GM10847 (cell line): ENCODE results near the gene SEPTIN8.

Experiments
- POLR2A ChIP-seq: IDR thresholded peaks from 2 replicates; pipeline ENCODE4 v1.6.1; 2011; ENCODE audit not compliant: insufficient read length; ENCODE audit errors: extremely low read depth

The SEPTIN8 gene

GRCh38 chr5:132815454-132815853 is 38.4 kb upstream of the SEPTIN8 start:
- no peak for TF ChIP-seq POLR2A

GRCh38 chr5:132814503-132815294 is 37.7 kb upstream of the SEPTIN8 start:
- TF ChIP-seq POLR2A = no peak

GRCh38 chr5:132813599-132814502 is 36.8 kb upstream of the SEPTIN8 start:
- no peak for TF ChIP-seq POLR2A

GRCh38 chr5:132812781-132813598 is 36.0 kb upstream of the SEPTIN8 start, which contains the start of gene SOWAHA:
Gene SOWAHA (plus strand): TSS chr5:132813302. CDS start chr5:132813622, 320 bp downstream.
- TF ChIP-seq POLR2A = no peak

- TF ChIP-seq POLR2A = no peak
These were observed 35.2 kb upstream of the SEPTIN8 start for GRCh38 chr5:132812123-132812765.

GRCh38 chr5:132810605-132811004 is 33.6 kb upstream of the SEPTIN8 start:
- no peak for TF ChIP-seq POLR2A

GRCh38 chr5:132808866-132809265 is 31.8 kb upstream of the SEPTIN8 start:
- TF ChIP-seq POLR2A = no peak

GRCh38 chr5:132808448-132808847 is 31.4 kb upstream of the SEPTIN8 start:
- no peak for TF ChIP-seq POLR2A

GRCh38 chr5:132807163-132807838 is 30.3 kb upstream of the SEPTIN8 start:
- TF ChIP-seq POLR2A = no peak

- no peak for TF ChIP-seq POLR2A
These were observed 25.1 kb upstream of the SEPTIN8 start for GRCh38 chr5:132802044-132802684.

- TF ChIP-seq POLR2A = no peak
These were observed 23.5 kb upstream of the SEPTIN8 start for GRCh38 chr5:132800545-132800944.

GRCh38 chr5:132799392-132799791 is 22.4 kb upstream of the SEPTIN8 start:
- no peak for TF ChIP-seq POLR2A

GRCh38 chr5:132797651-132798050 is 20.6 kb upstream of the SEPTIN8 start:
- no peak for TF ChIP-seq POLR2A

GRCh38 chr5:132791026-132791425 is 14.0 kb upstream of the SEPTIN8 start:
- TF ChIP-seq POLR2A = no peak
